SK-N-SH (cell line): ENCODE measurements around the gene TRPC6. TPM values are rescaled to one million over a fixed set of nuclear protein-coding genes. Genes with fewer than 3 reads are reported as not detected.

Source experiments
- CTCF ChIA-PET: fragments of 300-600, 350-600 bp; formaldehyde crosslinking; extraction: SDS; loops from one replicate; lab custom pipeline; 2021; lab: Yijun Ruan, JAX
- POLR2A ChIA-PET: fragments of 350-600 bp; sonication (Branson Sonifier 250); formaldehyde crosslinking; extraction: SDS; loops from one replicate; lab custom pipeline; 2020; ENCODE audit warnings: antibody characterized with exemption, inconsistent platforms; lab: Yijun Ruan, JAX
- DNase-seq: peaks from one replicate; pipeline ENCODE4 v3.0.0; 2012
- H2AFZ ChIP-seq: fragments of 200-600 bp; sonication (generic); 2 replicates; pipeline ENCODE4 v1.8.1; 2016; ENCODE audit warnings: antibody characterized with exemption, mild to moderate bottlenecking, low read depth
- H3F3A ChIP-seq: fragments of 200-600 bp; sonication (generic); replicated peaks from 2 replicates; pipeline ENCODE3; 2016; ENCODE audit warnings: antibody characterized with exemption, mild to moderate bottlenecking; ENCODE audit not compliant: insufficient read depth
- H3K27ac ChIP-seq, 2 experiments: fragments of 200-500 bp in 1 of 2; fragments of 200-600 bp in 1 of 2; sonication (Bioruptor generic) in 1 of 2; sonication (generic), shearing (Covaris generic) in 1 of 2; 2 replicates each; pipeline versions ENCODE4 v1.5.1 to v1.6.1; 2014 to 2016; ENCODE audit warnings: low read depth in 2 of 2, inconsistent platforms in 1 of 2, low read length in 1 of 2, mild to moderate bottlenecking in 1 of 2, mixed read lengths in 1 of 2
- H3K27me3 ChIP-seq: fragments of 200-600 bp; sonication (generic), shearing (Covaris generic); 2 replicates; pipeline ENCODE4 v1.6.1; 2016; ENCODE audit warnings: mixed run types; ENCODE audit not compliant: insufficient read depth
- H3K36me3 ChIP-seq, 2 experiments: fragments of 200-500 bp in 1 of 2; fragments of 200-600 bp in 1 of 2; sonication (Bioruptor generic) in 1 of 2; sonication (generic) in 1 of 2; replicated peaks in 1 of 2; 2 replicates each; pipeline versions ENCODE3 to v1.5.1; 2014 to 2016; ENCODE audit warnings: low read length in 1 of 2, mild to moderate bottlenecking in 1 of 2; ENCODE audit not compliant: insufficient read depth in 2 of 2, control insufficient read depth in 1 of 2
- H3K4me1 ChIP-seq, 2 experiments: fragments of 200-500 bp in 1 of 2; fragments of 200-600 bp in 1 of 2; sonication (Bioruptor generic) in 1 of 2; sonication (generic), shearing (Covaris generic) in 1 of 2; 2 replicates each; pipeline versions ENCODE4 v1.5.1 to v1.6.1; 2014 to 2016; ENCODE audit warnings: low read depth in 1 of 2, low read length in 1 of 2, mixed run types in 1 of 2; ENCODE audit not compliant: insufficient read depth in 2 of 2, control insufficient read depth in 1 of 2
- H3K4me2 ChIP-seq: fragments of 200-600 bp; sonication (generic), shearing (Covaris generic); 2 replicates; pipeline ENCODE4 v1.6.1; 2017; ENCODE audit warnings: mixed run types
- H3K4me3 ChIP-seq, 2 experiments: fragments of 200-500 bp in 1 of 2; fragments of 200-600 bp in 1 of 2; sonication (Bioruptor generic) in 1 of 2; sonication (generic), shearing (Covaris generic) in 1 of 2; 2 replicates each; pipeline versions ENCODE4 v1.5.1 to v1.8.1; 2014 to 2016; ENCODE audit warnings: low read depth in 2 of 2, inconsistent platforms in 1 of 2, low read length in 1 of 2, mild to moderate bottlenecking in 1 of 2, mixed read lengths in 1 of 2, moderate library complexity in 1 of 2
- H3K79me2 ChIP-seq: fragments of 200-600 bp; sonication (generic); 2 replicates; pipeline ENCODE4 v1.8.1; 2017; ENCODE audit warnings: mild to moderate bottlenecking; ENCODE audit not compliant: insufficient read depth
- H3K9ac ChIP-seq: fragments of 200-600 bp; sonication (generic); 2 replicates; pipeline ENCODE4 v1.6.1; 2017; ENCODE audit warnings: mixed run types
- H3K9me2 ChIP-seq: fragments of 200-600 bp; sonication (generic); 2 replicates; pipeline ENCODE4 v1.6.1; 2017; ENCODE audit warnings: mixed run types
- H3K9me3 ChIP-seq: fragments of 200-600 bp; sonication (generic); 2 replicates; pipeline ENCODE4 v1.6.1; 2017; ENCODE audit warnings: mixed run types, mild to moderate bottlenecking, moderate library complexity
- H4K20me1 ChIP-seq: fragments of 200-600 bp; sonication (generic); 2 replicates; pipeline ENCODE4 v1.6.1; 2017; ENCODE audit warnings: mild to moderate bottlenecking, mixed run types; ENCODE audit not compliant: insufficient read depth
- EP300 ChIP-seq, 2 experiments: IDR thresholded peaks; 2 replicates each; pipeline versions ENCODE4 v1.4.0 to v1.6.1; 2012; ENCODE audit warnings: borderline replicate concordance in 1 of 2, low read depth in 1 of 2, low read length in 1 of 2
- FOXM1 ChIP-seq: IDR thresholded peaks from 2 replicates; pipeline ENCODE4 v1.4.0; 2012; ENCODE audit warnings: low read depth, mild to moderate bottlenecking
- GATA2 ChIP-seq: sonication (generic); formaldehyde crosslinking; IDR thresholded peaks from 2 replicates; pipeline ENCODE4 v1.5.0; 2020; ENCODE audit warnings: mild to moderate bottlenecking, missing genetic modification reagents
- JUND ChIP-seq: IDR thresholded peaks from 2 replicates; pipeline ENCODE4 v1.4.0; 2012
- MEF2A ChIP-seq: IDR thresholded peaks from 2 replicates; pipeline ENCODE4 v1.4.0; 2012; ENCODE audit warnings: low read depth, borderline replicate concordance
- MXI1 ChIP-seq: IDR thresholded peaks from 2 replicates; pipeline ENCODE4 v1.6.1; 2012; ENCODE audit warnings: mild to moderate bottlenecking, low read depth, low read length, improper control_type of control experiment
- RAD21 ChIP-seq: IDR thresholded peaks from 2 replicates; pipeline ENCODE4 v1.6.1; 2012; ENCODE audit warnings: mild to moderate bottlenecking, low read length
- RCOR1 ChIP-seq: fragments of 150-350 bp; IDR thresholded peaks from 2 replicates; pipeline ENCODE4 v1.6.1; 2017; ENCODE audit warnings: antibody characterized with exemption, low read length
- RFX5 ChIP-seq: IDR thresholded peaks from 2 replicates; pipeline ENCODE4 v1.6.1; 2012; ENCODE audit warnings: mild to moderate bottlenecking, improper control_type of control experiment, low read length
- SIN3A ChIP-seq: IDR thresholded peaks from 2 replicates; pipeline ENCODE4 v1.6.1; 2012; ENCODE audit warnings: low read depth, mild to moderate bottlenecking, low read length, moderate library complexity, borderline replicate concordance
- TEAD4 ChIP-seq: IDR thresholded peaks from 2 replicates; pipeline ENCODE4 v1.4.0; 2012; ENCODE audit warnings: mild to moderate bottlenecking, borderline replicate concordance; ENCODE audit not compliant: insufficient read depth
- WGBS: methylation state at CpG from one replicate; pipeline ENCODE4 v1.1.6; 2017; ENCODE audit warnings: low lambda C conversion rate; 5-methylcytosine and 5-hydroxymethylcytosine counted together
- polyA plus RNA-seq, 3 experiments: library from polyadenylated mRNA; depleted of rRNA; stranded (reverse); fragments of >200 nt; gene quantifications; 2 replicates each; pipeline ENCODE4 v1.2.3, GENCODE V29; 2012
- TF ChIP-seq, protein P1 (sequence below): IDR thresholded peaks from 2 replicates; pipeline ENCODE4 v1.4.0; 2012; ENCODE audit warnings: low read depth, borderline replicate concordance
- TF ChIP-seq, protein P2 (sequence below): IDR thresholded peaks from 2 replicates; pipeline ENCODE4 v1.4.0; 2012; ENCODE audit warnings: low read depth, borderline replicate concordance
- TF ChIP-seq, protein P3 (sequence below): fragments of 150-350 bp; IDR thresholded peaks from 2 replicates; pipeline ENCODE4 v1.6.1; 2016; ENCODE audit warnings: mild to moderate bottlenecking, low read depth, low read length
- TF ChIP-seq, protein P4 (sequence below): IDR thresholded peaks from 2 replicates; pipeline ENCODE4; 2012
- TF ChIP-seq, protein P5 (sequence below): IDR thresholded peaks from 2 replicates; pipeline ENCODE4 v1.6.1; 2012; ENCODE audit warnings: mild to moderate bottlenecking, low read depth, low read length, moderate library complexity

The TRPC6 gene
- polyA plus RNA-seq, 1 of the 3 experiments (the other 2 are of a cell fraction), result not detected

DNA sequence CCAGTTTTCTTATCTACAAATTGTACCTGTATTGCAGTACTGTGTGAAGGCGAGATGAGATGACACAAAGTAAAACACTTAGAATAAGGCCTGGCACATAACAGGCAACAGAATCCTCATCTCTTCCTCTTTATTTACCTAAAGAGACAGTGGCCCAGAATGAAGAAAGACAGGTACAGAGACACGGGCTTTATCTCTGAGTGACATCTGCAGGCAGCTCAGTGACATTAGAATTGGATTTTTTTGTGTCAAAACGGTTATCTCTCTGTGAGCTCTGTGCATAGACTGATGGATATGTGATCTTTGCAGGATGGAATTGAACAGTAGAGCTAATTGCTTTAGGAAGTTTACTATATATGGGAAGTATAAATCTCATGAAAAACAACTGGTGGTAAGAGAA is 36.2 kb upstream of the TRPC6 start:
- H2AFZ ChIP-seq, result no peak overlapping the region
- WGBS, result 6% methylated on average over 3 of the region's 3 CpGs
- H3K27ac ChIP-seq, result no peak overlapping the region
- no peaks in the 10 kb centered on the region for H3K9me3 ChIP-seq
- H3K9me2 ChIP-seq, result no peaks in the 10 kb centered on the region
- no peaks in the 10 kb centered on the region for H3K27me3 ChIP-seq
- no peak for TF ChIP-seq MEF2A
- no peak for TF ChIP-seq TEAD4
- TF ChIP-seq, protein P1, sequence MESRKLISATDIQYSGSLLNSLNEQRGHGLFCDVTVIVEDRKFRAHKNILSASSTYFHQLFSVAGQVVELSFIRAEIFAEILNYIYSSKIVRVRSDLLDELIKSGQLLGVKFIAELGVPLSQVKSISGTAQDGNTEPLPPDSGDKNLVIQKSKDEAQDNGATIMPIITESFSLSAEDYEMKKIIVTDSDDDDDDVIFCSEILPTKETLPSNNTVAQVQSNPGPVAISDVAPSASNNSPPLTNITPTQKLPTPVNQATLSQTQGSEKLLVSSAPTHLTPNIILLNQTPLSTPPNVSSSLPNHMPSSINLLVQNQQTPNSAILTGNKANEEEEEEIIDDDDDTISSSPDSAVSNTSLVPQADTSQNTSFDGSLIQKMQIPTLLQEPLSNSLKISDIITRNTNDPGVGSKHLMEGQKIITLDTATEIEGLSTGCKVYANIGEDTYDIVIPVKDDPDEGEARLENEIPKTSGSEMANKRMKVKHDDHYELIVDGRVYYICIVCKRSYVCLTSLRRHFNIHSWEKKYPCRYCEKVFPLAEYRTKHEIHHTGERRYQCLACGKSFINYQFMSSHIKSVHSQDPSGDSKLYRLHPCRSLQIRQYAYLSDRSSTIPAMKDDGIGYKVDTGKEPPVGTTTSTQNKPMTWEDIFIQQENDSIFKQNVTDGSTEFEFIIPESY, result no peak
- TF ChIP-seq RAD21, result no peak
- no peak for TF ChIP-seq RFX5
- TF ChIP-seq RCOR1, result no peak
- TF ChIP-seq, protein P2, sequence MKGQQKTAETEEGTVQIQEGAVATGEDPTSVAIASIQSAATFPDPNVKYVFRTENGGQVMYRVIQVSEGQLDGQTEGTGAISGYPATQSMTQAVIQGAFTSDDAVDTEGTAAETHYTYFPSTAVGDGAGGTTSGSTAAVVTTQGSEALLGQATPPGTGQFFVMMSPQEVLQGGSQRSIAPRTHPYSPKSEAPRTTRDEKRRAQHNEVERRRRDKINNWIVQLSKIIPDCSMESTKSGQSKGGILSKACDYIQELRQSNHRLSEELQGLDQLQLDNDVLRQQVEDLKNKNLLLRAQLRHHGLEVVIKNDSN, result no peak
- TF ChIP-seq, protein P3, sequence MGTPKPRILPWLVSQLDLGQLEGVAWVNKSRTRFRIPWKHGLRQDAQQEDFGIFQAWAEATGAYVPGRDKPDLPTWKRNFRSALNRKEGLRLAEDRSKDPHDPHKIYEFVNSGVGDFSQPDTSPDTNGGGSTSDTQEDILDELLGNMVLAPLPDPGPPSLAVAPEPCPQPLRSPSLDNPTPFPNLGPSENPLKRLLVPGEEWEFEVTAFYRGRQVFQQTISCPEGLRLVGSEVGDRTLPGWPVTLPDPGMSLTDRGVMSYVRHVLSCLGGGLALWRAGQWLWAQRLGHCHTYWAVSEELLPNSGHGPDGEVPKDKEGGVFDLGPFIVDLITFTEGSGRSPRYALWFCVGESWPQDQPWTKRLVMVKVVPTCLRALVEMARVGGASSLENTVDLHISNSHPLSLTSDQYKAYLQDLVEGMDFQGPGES, result no peak
- TF ChIP-seq, protein P4, sequence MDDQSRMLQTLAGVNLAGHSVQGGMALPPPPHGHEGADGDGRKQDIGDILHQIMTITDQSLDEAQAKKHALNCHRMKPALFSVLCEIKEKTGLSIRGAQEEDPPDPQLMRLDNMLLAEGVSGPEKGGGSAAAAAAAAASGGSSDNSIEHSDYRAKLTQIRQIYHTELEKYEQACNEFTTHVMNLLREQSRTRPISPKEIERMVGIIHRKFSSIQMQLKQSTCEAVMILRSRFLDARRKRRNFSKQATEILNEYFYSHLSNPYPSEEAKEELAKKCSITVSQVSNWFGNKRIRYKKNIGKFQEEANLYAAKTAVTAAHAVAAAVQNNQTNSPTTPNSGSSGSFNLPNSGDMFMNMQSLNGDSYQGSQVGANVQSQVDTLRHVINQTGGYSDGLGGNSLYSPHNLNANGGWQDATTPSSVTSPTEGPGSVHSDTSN, result no peak
- no peak for TF ChIP-seq MXI1
- no peak for TF ChIP-seq EP300 (IDR thresholded peaks at IDR 0.05; ENCODE audit: borderline replicate concordance in 1 of 2, low read depth in 1 of 2, low read length in 1 of 2)
- no peak for TF ChIP-seq SIN3A
- no peak for TF ChIP-seq FOXM1
- no peak for TF ChIP-seq JUND
- TF ChIP-seq, protein P5, sequence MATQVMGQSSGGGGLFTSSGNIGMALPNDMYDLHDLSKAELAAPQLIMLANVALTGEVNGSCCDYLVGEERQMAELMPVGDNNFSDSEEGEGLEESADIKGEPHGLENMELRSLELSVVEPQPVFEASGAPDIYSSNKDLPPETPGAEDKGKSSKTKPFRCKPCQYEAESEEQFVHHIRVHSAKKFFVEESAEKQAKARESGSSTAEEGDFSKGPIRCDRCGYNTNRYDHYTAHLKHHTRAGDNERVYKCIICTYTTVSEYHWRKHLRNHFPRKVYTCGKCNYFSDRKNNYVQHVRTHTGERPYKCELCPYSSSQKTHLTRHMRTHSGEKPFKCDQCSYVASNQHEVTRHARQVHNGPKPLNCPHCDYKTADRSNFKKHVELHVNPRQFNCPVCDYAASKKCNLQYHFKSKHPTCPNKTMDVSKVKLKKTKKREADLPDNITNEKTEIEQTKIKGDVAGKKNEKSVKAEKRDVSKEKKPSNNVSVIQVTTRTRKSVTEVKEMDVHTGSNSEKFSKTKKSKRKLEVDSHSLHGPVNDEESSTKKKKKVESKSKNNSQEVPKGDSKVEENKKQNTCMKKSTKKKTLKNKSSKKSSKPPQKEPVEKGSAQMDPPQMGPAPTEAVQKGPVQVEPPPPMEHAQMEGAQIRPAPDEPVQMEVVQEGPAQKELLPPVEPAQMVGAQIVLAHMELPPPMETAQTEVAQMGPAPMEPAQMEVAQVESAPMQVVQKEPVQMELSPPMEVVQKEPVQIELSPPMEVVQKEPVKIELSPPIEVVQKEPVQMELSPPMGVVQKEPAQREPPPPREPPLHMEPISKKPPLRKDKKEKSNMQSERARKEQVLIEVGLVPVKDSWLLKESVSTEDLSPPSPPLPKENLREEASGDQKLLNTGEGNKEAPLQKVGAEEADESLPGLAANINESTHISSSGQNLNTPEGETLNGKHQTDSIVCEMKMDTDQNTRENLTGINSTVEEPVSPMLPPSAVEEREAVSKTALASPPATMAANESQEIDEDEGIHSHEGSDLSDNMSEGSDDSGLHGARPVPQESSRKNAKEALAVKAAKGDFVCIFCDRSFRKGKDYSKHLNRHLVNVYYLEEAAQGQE, result no peak
- no peak for TF ChIP-seq GATA2 (CRISPR knock-in tag)
- CTCF ChIA-PET, result no interaction called here
- POLR2A ChIA-PET, result no interaction called here
- H3K79me2 ChIP-seq, result no peaks in the 10 kb centered on the region
- no peaks in the 10 kb centered on the region for H4K20me1 ChIP-seq
- no peaks in the 10 kb centered on the region for H3F3A ChIP-seq
- H3K4me2 ChIP-seq, result no peak overlapping the region
- H3K9ac ChIP-seq, result no peak overlapping the region
- no peaks in the 10 kb centered on the region for H3K4me1 ChIP-seq
- no peaks in the 10 kb centered on the region for H3K36me3 ChIP-seq
- H3K4me3 ChIP-seq, result no peak overlapping the region
- no peak for DNase-seq
